ENCODE data around the gene NARF.

GRCh38 chr17:82525712-82526111 is 67.2 kb downstream of the NARF start:
- no peak for TF ChIP-seq CTCF (IDR thresholded peaks at IDR 0.05; ENCODE audit: low read depth, low read length, poor library complexity, severe bottlenecking)
- TF ChIP-seq EZH2phosphoT487 (IDR thresholded peaks at IDR 0.05; ENCODE audit: borderline replicate concordance, low read length): no peak

All from DOHH2 (cell line).